Adrenal gland (tissue), 12 donors: ENCODE data around the gene MCM6. TPM values are rescaled to one million over a fixed set of nuclear protein-coding genes. Genes with fewer than 3 reads are reported as not detected.

Source experiments
- DNase-seq, 7 donors: peaks; one replicate each; pipeline ENCODE4 v3.0.0-alpha.2; 2019 to 2020
- H3K27ac ChIP-seq, 5 donors: fragments of 200-600 bp; sonication (generic) in 4 of 5; 1 replicate in 3 of 5; 2 replicates in 2 of 5; pipeline versions ENCODE4 v1.5.1 to v1.8.0; 2016 to 2020; ENCODE audit warnings: mild to moderate bottlenecking in 1 of 5
- H3K27me3 ChIP-seq: fragments of 200-600 bp; 2 replicates; pipeline ENCODE4 v1.8.0; 2021
- H3K36me3 ChIP-seq, 2 donors: fragments of 200-600 bp; replicated peaks in 1 of 2; 1 replicate in 1 of 2; 2 replicates in 1 of 2; pipeline versions ENCODE4 v1.5.1 to v1.8.0; 2018 to 2022
- H3K4me1 ChIP-seq, 2 donors: fragments of 200-600 bp; replicated peaks in 1 of 2; 1 replicate in 1 of 2; 2 replicates in 1 of 2; pipeline versions ENCODE4 v1.5.1 to v1.8.0; 2018 to 2021
- H3K4me3 ChIP-seq, 4 donors: fragments of 200-600 bp; sonication (generic) in 3 of 4; one replicate each; pipeline ENCODE4 v1.5.1; 2016 to 2018
- H3K9me3 ChIP-seq, 3 donors: fragments of 200-600 bp; sonication (generic) in 1 of 3; replicated peaks in 1 of 3; 1 replicate in 2 of 3; 2 replicates in 1 of 3; pipeline versions ENCODE4 v1.5.1 to v1.8.0; 2016 to 2021
- POLR2A ChIP-seq, 2 donors: fragments of 450-650 bp; IDR thresholded peaks; one replicate each; pipeline ENCODE4 v1.6.1; 2017; ENCODE audit warnings: antibody characterized with exemption in 2 of 2, mild to moderate bottlenecking in 2 of 2, moderate library complexity in 1 of 2
- WGBS, 4 donors: extraction: QIAGEN DNeasy Blood & Tissue Kit in 2 of 4; methylation state at CpG; one replicate each; pipeline versions ENCODE4 v1.1.5 to v1.1.7; 2013 to 2017; 5-methylcytosine and 5-hydroxymethylcytosine counted together
- intact Hi-C, 2 donors: fragments of 100-400 bp; cut with DNase I; formaldehyde crosslinking; loops; one replicate each; pipeline versions ENCODE4 v1.14.1 to v1.15.0; 2022 to 2023
- polyA plus RNA-seq, 3 donors: library from polyadenylated mRNA; stranded (reverse); fragments of 200-250 nt in 2 of 3; fragments of 350-450 nt in 1 of 3; fragmentation: Illumina TruSeq in 1 of 3; extraction: RNeasy Lipid Tissue Mini Kit (QIAGEN cat#74804) in 1 of 3; gene quantifications; one replicate each; pipeline ENCODE4 v1.2.3, GENCODE V29; 2013 to 2014
- total RNA-seq, 9 donors: library from RNA; depleted of rRNA in 4 of 9; stranded (reverse); fragments of >200 nt in 4 of 9; fragments of 120-200 nt in 1 of 9; fragmentation: NEBNext Ultra II Directional in 1 of 9; extraction: Animal tissue kit (Norgen Biotek cat#: 25700) in 1 of 9; gene quantifications; one replicate each; pipeline versions ENCODE4 v1.1.0 to v1.2.4, GENCODE V29; 2013 to 2023
- TF ChIP-seq, protein P1 (sequence below), 6 experiments: fragments of 450-650 bp in 4 of 6; fragments of 200-600 bp in 2 of 6; sonication (generic) in 1 of 6; IDR thresholded peaks; 1 replicate in 5 of 6; 2 replicates in 1 of 6; pipeline versions ENCODE4 v1.5.1 to v1.8.0; 2016 to 2021; ENCODE audit warnings: antibody characterized with exemption in 6 of 6, mild to moderate bottlenecking in 2 of 6, moderate library complexity in 1 of 6
- donor health status: healthy with polysubstance abuse.
- donor health status: Bipolar disorder and iron deficiency.
- donor health status: DM: yes; HTN: yes; CAD: no.
- donor health status: DM: no; HTN: no; CAD: no.
- donor health status: DM: no; HTN: no; CAD: no.
- donor health status: DM: yes; HTN: yes; CAD: no.

Gene MCM6
- total and polyA plus RNA-seq, 12 donors, result 3.4 to 18.9 (median 9.4) TPM

DNA sequence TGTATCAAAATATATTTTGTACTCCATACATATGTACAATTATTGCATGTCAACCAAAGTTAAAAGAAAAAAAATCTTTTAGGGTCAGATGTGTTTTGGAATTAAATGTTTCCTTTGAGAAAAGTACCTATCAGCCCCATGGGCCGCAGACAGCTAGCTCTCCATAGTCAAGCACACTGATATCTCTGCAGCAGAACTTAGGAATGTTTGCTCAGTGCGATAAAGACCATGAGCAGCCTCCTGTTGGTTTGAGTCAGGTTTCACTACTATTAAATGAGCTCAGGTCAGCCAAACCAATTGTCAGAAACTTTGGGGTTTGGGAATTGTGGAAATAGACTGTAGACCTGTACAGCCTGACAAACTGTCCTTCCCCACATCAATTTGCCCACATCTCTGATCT lies 73.0 kb downstream of the MCM6 start:
- WGBS, 4 donors, result 80 to 88% (median 83%) methylated on average over 2 of the region's 2 CpGs
- DNase-seq, result no peak
- H3K27ac ChIP-seq, result no peak overlapping the region
- no peak overlapping the region for H3K4me3 ChIP-seq
- H3K9me3 ChIP-seq, result no peaks in the 10 kb centered on the region
- H3K4me1 ChIP-seq, result no peaks in the 10 kb centered on the region
- H3K36me3 ChIP-seq, result no peaks in the 10 kb centered on the region
- no peak for TF ChIP-seq POLR2A (IDR thresholded peaks at IDR 0.05)
- TF ChIP-seq, protein P1, sequence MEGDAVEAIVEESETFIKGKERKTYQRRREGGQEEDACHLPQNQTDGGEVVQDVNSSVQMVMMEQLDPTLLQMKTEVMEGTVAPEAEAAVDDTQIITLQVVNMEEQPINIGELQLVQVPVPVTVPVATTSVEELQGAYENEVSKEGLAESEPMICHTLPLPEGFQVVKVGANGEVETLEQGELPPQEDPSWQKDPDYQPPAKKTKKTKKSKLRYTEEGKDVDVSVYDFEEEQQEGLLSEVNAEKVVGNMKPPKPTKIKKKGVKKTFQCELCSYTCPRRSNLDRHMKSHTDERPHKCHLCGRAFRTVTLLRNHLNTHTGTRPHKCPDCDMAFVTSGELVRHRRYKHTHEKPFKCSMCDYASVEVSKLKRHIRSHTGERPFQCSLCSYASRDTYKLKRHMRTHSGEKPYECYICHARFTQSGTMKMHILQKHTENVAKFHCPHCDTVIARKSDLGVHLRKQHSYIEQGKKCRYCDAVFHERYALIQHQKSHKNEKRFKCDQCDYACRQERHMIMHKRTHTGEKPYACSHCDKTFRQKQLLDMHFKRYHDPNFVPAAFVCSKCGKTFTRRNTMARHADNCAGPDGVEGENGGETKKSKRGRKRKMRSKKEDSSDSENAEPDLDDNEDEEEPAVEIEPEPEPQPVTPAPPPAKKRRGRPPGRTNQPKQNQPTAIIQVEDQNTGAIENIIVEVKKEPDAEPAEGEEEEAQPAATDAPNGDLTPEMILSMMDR (IDR thresholded peaks at IDR 0.05), result no peak
- intact Hi-C loops, result no loop called here
- H3K27me3 ChIP-seq, result no peaks in the 10 kb centered on the region

DNA sequence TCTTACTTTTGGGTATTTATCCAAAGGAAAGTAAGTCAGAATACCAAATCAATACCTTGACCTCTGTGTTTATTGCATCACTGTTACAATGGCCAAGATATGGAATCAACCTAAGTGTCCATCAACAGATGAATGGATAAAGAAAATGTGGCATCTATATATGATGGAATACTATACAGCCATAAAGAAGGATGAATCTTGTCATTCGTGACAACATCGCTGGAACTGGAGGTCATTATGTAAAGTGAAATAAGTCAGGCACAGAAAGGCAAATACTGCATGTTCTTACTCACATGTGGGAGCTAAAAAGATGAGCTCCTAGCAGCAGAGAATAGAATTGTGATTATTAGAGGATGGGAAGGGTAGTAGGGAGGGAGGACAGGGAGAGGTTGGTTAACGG lies 73.9 kb downstream of the MCM6 start:
- H3K9me3 ChIP-seq, result no peaks in the 10 kb centered on the region
- no peaks in the 10 kb centered on the region for H3K4me1 ChIP-seq
- no peak for DNase-seq
- no peak overlapping the region for H3K4me3 ChIP-seq
- 63 to 66% (median 65%) methylated on average over 3 of the region's 3 CpGs for WGBS, 4 donors
- H3K27me3 ChIP-seq, result no peaks in the 10 kb centered on the region
- TF ChIP-seq, protein P1 (IDR thresholded peaks at IDR 0.05), result no peak
- TF ChIP-seq POLR2A (IDR thresholded peaks at IDR 0.05), result no peak
- intact Hi-C loops, result no loop called here
- H3K27ac ChIP-seq, result no peak overlapping the region
- no peaks in the 10 kb centered on the region for H3K36me3 ChIP-seq

DNA sequence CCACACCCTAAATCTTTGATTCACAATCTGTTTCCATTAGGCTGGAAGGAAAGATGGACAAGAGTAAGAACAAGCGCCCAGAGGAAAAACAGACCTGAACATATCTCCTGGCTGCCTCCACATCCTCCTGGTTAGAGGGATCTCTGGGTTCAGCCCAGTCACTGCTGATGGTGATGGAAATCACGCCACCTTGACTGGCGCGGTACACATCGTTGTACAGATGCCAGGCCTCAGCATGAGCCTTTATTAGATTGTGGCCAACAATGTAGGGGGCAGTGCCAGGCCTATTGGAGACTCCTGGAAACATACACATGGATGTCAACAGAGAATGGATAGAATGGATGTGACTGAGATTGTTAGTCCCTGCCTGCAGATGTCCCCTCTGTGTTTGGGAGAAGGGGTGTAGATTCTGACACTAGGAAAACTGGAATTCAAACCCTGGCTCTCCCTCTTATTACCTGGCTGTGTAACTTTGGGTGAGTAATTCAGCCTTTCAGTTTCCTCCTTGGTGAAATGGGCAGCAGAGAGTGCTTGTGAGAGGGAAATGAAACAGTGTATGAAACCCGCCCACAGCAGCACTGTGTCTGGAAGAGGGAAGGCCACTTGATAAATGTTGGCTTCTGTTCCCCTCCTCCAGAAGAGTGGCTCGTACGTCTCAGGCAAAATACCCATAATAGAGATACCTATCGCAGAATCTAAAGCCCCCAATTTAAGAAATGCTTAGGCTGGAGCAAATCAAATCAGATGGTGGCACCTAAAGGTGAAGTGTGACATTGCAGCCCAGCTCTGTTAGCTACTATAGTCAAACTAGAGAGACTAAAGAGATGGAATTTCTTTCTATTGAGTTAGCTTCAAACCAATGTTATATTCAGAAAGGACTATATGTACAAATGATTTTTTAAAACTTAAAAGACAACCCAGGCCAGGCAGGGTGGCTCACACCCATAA lies 75.5 kb downstream of the MCM6 start:
- Histone ChIP-seq H3K9me3 (no peaks in the 10 kb centered on the region), H3K36me3 (no peaks in the 10 kb centered on the region), H3K4me3 (no peak overlapping the region), H3K4me1 (no peaks in the 10 kb centered on the region), H3K27ac (no peak overlapping the region), H3K27me3 (no peaks in the 10 kb centered on the region)
- 76 to 86% (median 81%) methylated on average over 9 of the region's 9 CpGs for WGBS, 4 donors
- DNase-seq, result no peak
- TF ChIP-seq, protein P1 (IDR thresholded peaks at IDR 0.05), result no peak
- TF ChIP-seq POLR2A (IDR thresholded peaks at IDR 0.05), result no peak
- intact Hi-C loops, result no loop called here

DNA sequence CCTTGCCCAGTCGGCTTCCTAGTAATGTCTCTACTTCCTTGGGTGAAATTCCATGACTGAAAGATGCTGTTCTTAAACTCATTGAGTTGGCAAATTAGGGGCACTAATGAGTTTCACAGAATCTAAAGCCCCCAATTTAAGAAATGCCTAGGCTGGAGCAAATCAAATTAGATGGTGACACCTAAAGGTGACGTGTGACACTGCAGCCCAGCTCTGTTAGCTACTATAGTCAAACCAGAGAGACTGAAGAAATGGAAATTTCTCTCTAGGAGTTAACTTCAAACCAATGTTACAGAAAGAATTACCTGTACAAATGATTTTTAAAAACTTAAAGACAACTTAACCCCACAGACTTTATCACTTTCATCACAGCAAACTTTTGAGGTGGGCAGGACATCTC lies 76.5 kb downstream of the MCM6 start:
- 29 to 70% (median 31%) methylated on average over 2 of the region's 2 CpGs for WGBS, 4 donors
- no peaks in the 10 kb centered on the region for H3K9me3 ChIP-seq
- H3K36me3 ChIP-seq, result no peaks in the 10 kb centered on the region
- intact Hi-C loops, result loop anchor here in 1 of 2 donors (5.0 kb wide), 1 partner anchor 807 kb away; no protein-coding TSS in a partner anchor
- no peak for DNase-seq
- H3K4me1 ChIP-seq, result no peaks in the 10 kb centered on the region
- H3K4me3 ChIP-seq, result no peak overlapping the region
- TF ChIP-seq, protein P1 (IDR thresholded peaks at IDR 0.05), result no peak
- TF ChIP-seq POLR2A (IDR thresholded peaks at IDR 0.05), result no peak
- H3K27me3 ChIP-seq, result no peaks in the 10 kb centered on the region
- no peak overlapping the region for H3K27ac ChIP-seq
